A549 (cell line): ENCODE data around the gene ITGA7. TPM values are rescaled to one million over a fixed set of nuclear protein-coding genes. Genes with fewer than 3 reads are reported as not detected.

ENCODE experiments used
- ATAC-seq, 2 experiments: fragments of 200-7000 bp in 1 of 2; fragments of >200 bp in 1 of 2; cut with Nextera tagmentation in 1 of 2; cut with Tn5 transposase in 1 of 2; 3 replicates each; pipeline versions ENCODE4 v1.8.0 to v1.9.1; 2018 to 2020; ENCODE audit warnings: mild to moderate bottlenecking in 1 of 2, moderate library complexity in 1 of 2
- CTCF ChIA-PET: fragments of 300-600 bp; sonication (Branson Sonifier 250); formaldehyde crosslinking; extraction: SDS; loops from one replicate; lab custom pipeline; 2021; ENCODE audit warnings: antibody characterized with exemption, inconsistent platforms; lab: Yijun Ruan, JAX
- POLR2A ChIA-PET: fragments of 350-600 bp; formaldehyde crosslinking; extraction: SDS; loops from one replicate; lab custom pipeline; 2021; ENCODE audit warnings: antibody characterized with exemption, inconsistent platforms; lab: Yijun Ruan, JAX
- DNase-seq, 2 experiments: peaks; one replicate each; pipeline versions ENCODE4 v3.0.0 to v3.0.0-alpha.2; 2011 to 2016; ENCODE audit warnings: low read depth in 1 of 2, low spot score in 1 of 2
- FAIRE-seq: peaks from 2 replicates; lab custom pipeline; 2011; peaks lifted over from hg19 to GRCh38; lab: Jason Lieb, UNC
- H3K27ac ChIP-seq, 2 experiments: fragments of >200 bp; sonication (Bioruptor Twin); formaldehyde crosslinking; 3 replicates each; pipeline ENCODE4 v1.5.1; 2016 to 2017
- H3K4me1 ChIP-seq: fragments of >200 bp; sonication (Bioruptor Twin); formaldehyde crosslinking; 3 replicates; pipeline ENCODE4 v1.6.1; 2016
- H3K4me2 ChIP-seq: fragments of >200 bp; sonication (Bioruptor Twin); formaldehyde crosslinking; 3 replicates; pipeline ENCODE4 v1.6.1; 2016
- H3K4me3 ChIP-seq: fragments of >200 bp; sonication (Bioruptor Twin); formaldehyde crosslinking; 3 replicates; pipeline ENCODE4 v1.5.1; 2016
- H3K9me3 ChIP-seq: fragments of >200 bp; sonication (Bioruptor Twin); formaldehyde crosslinking; 3 replicates; pipeline ENCODE4 v1.6.1; 2016
- CBX2 ChIP-seq: fragments of 200-600 bp; sonication (generic); IDR thresholded peaks from 2 replicates; pipeline ENCODE4 v1.6.1; 2016; ENCODE audit warnings: low read depth, mild to moderate bottlenecking, borderline replicate concordance
- CBX8 ChIP-seq: fragments of 200-600 bp; sonication (generic); IDR thresholded peaks from 2 replicates; pipeline ENCODE4 v1.6.1; 2016
- CHD4 ChIP-seq: fragments of 200-600 bp; sonication (generic); IDR thresholded peaks from 2 replicates; pipeline ENCODE4 v1.6.1; 2016; ENCODE audit warnings: antibody characterized with exemption, mild to moderate bottlenecking, borderline replicate concordance
- EHF ChIP-seq: fragments of 250-450 bp; sonication (Bioruptor Pico); IDR thresholded peaks from 2 replicates; pipeline ENCODE4 v1.5.0; 2020; ENCODE audit warnings: mild to moderate bottlenecking
- EP300 ChIP-seq, 2 experiments: fragments of >200 bp; sonication (Bioruptor Twin); formaldehyde crosslinking; IDR thresholded peaks; 2 replicates in 1 of 2; 3 replicates in 1 of 2; pipeline ENCODE4 v1.6.1; 2016 to 2017
- ESRRA ChIP-seq: fragments of 150-350 bp; IDR thresholded peaks from 2 replicates; pipeline ENCODE4 v1.6.1; 2014; ENCODE audit warnings: mild to moderate bottlenecking, low read length, borderline replicate concordance
- FOSB ChIP-seq: fragments of 250-450 bp; sonication (Bioruptor Pico); IDR thresholded peaks from 2 replicates; pipeline ENCODE4 v1.5.0; 2020; ENCODE audit warnings: mild to moderate bottlenecking, moderate library complexity
- FOSL2 ChIP-seq, 2 experiments: fragments of 450-650 bp in 1 of 2; fragments of >200 bp in 1 of 2; sonication (Bioruptor Twin) in 1 of 2; formaldehyde crosslinking; IDR thresholded peaks; 2 replicates each; pipeline versions ENCODE4 v1.5.0 to v1.6.1; 2016 to 2020; ENCODE audit warnings: mild to moderate bottlenecking in 1 of 2, moderate library complexity in 1 of 2
- FOXS1 ChIP-seq: fragments of 250-450 bp; sonication (Bioruptor Pico); IDR thresholded peaks from 2 replicates; pipeline ENCODE4 v1.5.0; 2020; ENCODE audit warnings: mild to moderate bottlenecking, moderate library complexity
- HOXA7 ChIP-seq: fragments of 250-450 bp; sonication (Bioruptor Pico); IDR thresholded peaks from 2 replicates; pipeline ENCODE4 v1.5.0; 2020; ENCODE audit warnings: mild to moderate bottlenecking, moderate library complexity
- HOXB13 ChIP-seq: fragments of 250-450 bp; sonication (Bioruptor Pico); IDR thresholded peaks from 2 replicates; pipeline ENCODE4 v1.5.0; 2020; ENCODE audit warnings: low read depth, mild to moderate bottlenecking, moderate library complexity
- JUNB ChIP-seq: fragments of >200 bp; sonication (Bioruptor Twin); formaldehyde crosslinking; IDR thresholded peaks from 2 replicates; pipeline ENCODE4 v1.6.1; 2016
- MAZ ChIP-seq: fragments of 150-350 bp; IDR thresholded peaks from 2 replicates; pipeline ENCODE4 v1.6.1; 2014; ENCODE audit warnings: antibody characterized with exemption, low read depth, low read length, borderline replicate concordance
- NFE2L2 ChIP-seq: fragments of 150-350 bp; conservative IDR thresholded peaks from 2 replicates; pipeline ENCODE4 v1.6.1; 2014; ENCODE audit warnings: low read length
- NPAS2 ChIP-seq: fragments of 250-450 bp; sonication (Bioruptor Pico); IDR thresholded peaks from 2 replicates; pipeline ENCODE4 v1.8.0; 2022; ENCODE audit warnings: mild to moderate bottlenecking, moderate library complexity, borderline replicate concordance
- NR3C1 ChIP-seq: fragments of >200 bp; sonication (Bioruptor Twin); formaldehyde crosslinking; IDR thresholded peaks from 3 replicates; pipeline ENCODE4 v1.6.1; 2017
- PHF8 ChIP-seq: fragments of 200-600 bp; sonication (generic); IDR thresholded peaks from 2 replicates; pipeline ENCODE4 v1.6.1; 2016; ENCODE audit warnings: low read depth, mild to moderate bottlenecking, antibody characterized with exemption, moderate library complexity, borderline replicate concordance
- POLR2AphosphoS2 ChIP-seq: conservative IDR thresholded peaks from 2 replicates; pipeline ENCODE4 v1.6.1; 2012; ENCODE audit warnings: low read length, improper control_type of control experiment, inconsistent platforms
- RNF2 ChIP-seq: fragments of 200-600 bp; sonication (generic); IDR thresholded peaks from 2 replicates; pipeline ENCODE4 v1.6.1; 2016; ENCODE audit warnings: low read depth, mild to moderate bottlenecking, antibody characterized with exemption, moderate library complexity, borderline replicate concordance
- SREBF2 ChIP-seq: fragments of 450-650 bp; IDR thresholded peaks from 2 replicates; pipeline ENCODE4 v1.6.1; 2014; ENCODE audit warnings: mild to moderate bottlenecking, moderate library complexity
- TFCP2L1 ChIP-seq: fragments of 250-450 bp; sonication (Bioruptor Pico); IDR thresholded peaks from 2 replicates; pipeline ENCODE4 v1.5.0; 2021; ENCODE audit warnings: mild to moderate bottlenecking
- TP53 ChIP-seq: fragments of 250-450 bp; sonication (Bioruptor Pico); IDR thresholded peaks from 2 replicates; pipeline ENCODE4 v1.5.0; 2021; ENCODE audit warnings: mild to moderate bottlenecking, moderate library complexity
- ZC3H11A ChIP-seq: fragments of 450-650 bp; IDR thresholded peaks from 2 replicates; pipeline ENCODE4 v1.6.1; 2014; ENCODE audit warnings: antibody characterized with exemption, mild to moderate bottlenecking
- ZFP36 ChIP-seq: fragments of 450-650 bp; IDR thresholded peaks from 2 replicates; pipeline ENCODE4 v1.6.1; 2014; ENCODE audit warnings: borderline replicate concordance; ENCODE audit not compliant: partially characterized antibody
- ZNF302 ChIP-seq: fragments of 250-450 bp; sonication (Bioruptor Pico); IDR thresholded peaks from 2 replicates; pipeline ENCODE4 v1.9.0; 2021; ENCODE audit warnings: inconsistent platforms, mild to moderate bottlenecking, moderate library complexity
- ZSCAN20 ChIP-seq: fragments of 250-450 bp; sonication (Bioruptor Pico); IDR thresholded peaks from 2 replicates; pipeline ENCODE4 v1.8.0; 2022; ENCODE audit warnings: mild to moderate bottlenecking, moderate library complexity
- WGBS: methylation state at CpG from one replicate; pipeline ENCODE4 v1.1.6; 2017; ENCODE audit errors: missing lambda C conversion rate; 5-methylcytosine and 5-hydroxymethylcytosine counted together
- polyA plus RNA-seq, 4 experiments: library from polyadenylated mRNA; depleted of rRNA in 3 of 4; stranded (reverse); fragments of >200 nt; fragmentation: RNase III in 1 of 4; extraction: RNeasy Plus Mini Kit Qiagen cat#74134 plus additional on column Dnase treatment in 1 of 4; gene quantifications; 2 replicates in 3 of 4; 3 replicates in 1 of 4; pipeline ENCODE4 v1.2.3, GENCODE V29; 2011 to 2017
- TF ChIP-seq, protein P1 (sequence below): IDR thresholded peaks from 2 replicates; pipeline ENCODE4 v1.6.1; 2012
- TF ChIP-seq, protein P2 (sequence below): fragments of 150-350 bp; IDR thresholded peaks from 2 replicates; pipeline ENCODE4 v1.6.1; 2014; ENCODE audit warnings: low read depth, mild to moderate bottlenecking, low read length

The ITGA7 gene
- polyA plus RNA-seq, 2 of the 4 experiments (the other 2 are of a cell fraction): 1.4 to 1.9 TPM

DNA sequence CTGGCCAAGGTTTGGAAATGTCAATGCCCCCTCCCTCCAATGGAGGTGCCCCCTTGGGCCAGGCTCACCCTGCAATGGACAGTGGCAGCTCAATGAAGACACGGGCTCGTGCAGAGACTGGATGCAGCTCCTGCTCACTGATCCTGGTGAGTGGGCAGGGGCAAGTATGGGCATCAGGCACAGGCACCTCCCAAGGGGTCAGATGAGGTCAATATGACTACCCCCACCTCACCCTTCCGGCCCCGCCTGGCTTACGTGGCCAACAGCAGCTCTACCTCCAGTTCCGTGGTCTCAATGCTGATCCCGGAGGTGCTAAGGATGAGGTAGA, 13.6 kb downstream of the ITGA7 start:
- Histone ChIP-seq H3K4me1 (no peaks in the 10 kb centered on the region), H3K27ac (no peak overlapping the region), H3K9me3 (no peaks in the 10 kb centered on the region), H3K4me2 (no peak overlapping the region), H3K4me3 (no peak overlapping the region)
- no peak for ATAC-seq
- WGBS: 95% methylated on average over 6 of the region's 7 CpGs
- DNase-seq: no peak
- ChIA-PET CTCF (interaction anchor here (3.3 kb wide), 1 partner anchor 13 kb away, joined by 12 read pairs; a partner anchor contains a TSS), POLR2A (no interaction called here)
- no peak for TF ChIP-seq ZC3H11A
- TF ChIP-seq ZSCAN20: no peak
- TF ChIP-seq MAZ: no peak
- TF ChIP-seq FOSL2 (IDR thresholded peaks at IDR 0.05): no peak
- no peak for TF ChIP-seq FOSL2 (CRISPR knock-in tag; IDR thresholded peaks at IDR 0.05)
- no peak for FAIRE-seq

DNA sequence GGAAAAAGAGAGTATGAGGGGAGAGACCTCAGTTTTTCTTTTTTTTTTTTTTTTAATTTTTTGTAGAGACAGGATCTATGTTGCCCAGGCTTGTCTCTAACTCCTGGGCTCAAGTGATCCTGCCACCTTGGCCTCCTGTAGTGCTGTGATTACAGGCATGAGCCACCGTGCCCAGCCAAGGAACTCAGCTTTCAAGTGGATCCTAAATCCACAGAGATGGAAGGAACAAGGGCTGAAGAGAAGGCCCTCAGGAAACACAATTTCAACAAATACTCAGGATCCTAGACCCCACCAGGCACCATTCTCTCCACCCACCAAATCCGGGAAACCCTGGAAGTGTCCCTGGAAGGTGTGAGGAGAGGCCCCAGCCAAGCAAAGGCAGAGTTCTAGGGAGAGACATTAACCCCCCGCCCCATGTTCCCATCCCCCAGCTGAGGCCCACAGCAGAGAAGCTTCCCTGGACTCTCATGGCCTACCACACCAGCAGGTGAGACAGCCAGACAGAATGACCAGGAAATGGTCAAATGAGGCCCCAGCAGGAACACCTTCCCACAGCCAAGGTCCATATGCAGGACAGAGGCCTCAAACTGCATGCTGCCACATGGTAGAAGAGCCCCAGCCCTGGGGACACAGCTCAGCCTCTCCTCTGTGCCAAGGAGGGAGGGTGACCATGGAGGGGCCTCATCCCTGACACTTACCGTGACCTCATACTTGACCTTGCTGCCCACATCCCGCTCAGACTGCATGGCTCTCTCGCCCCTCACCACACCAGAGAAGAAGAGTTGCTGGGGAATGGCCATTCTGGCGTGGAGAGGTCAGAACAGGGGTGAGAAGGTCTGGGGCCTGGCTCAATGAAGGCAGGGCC, 14.1 kb downstream of the ITGA7 start:
- POLR2A ChIA-PET: no interaction called here
- no peak for TF ChIP-seq TP53
- no peak for TF ChIP-seq RNF2
- no peak for TF ChIP-seq CHD4
- TF ChIP-seq EHF (CRISPR knock-in tag): no peak
- TF ChIP-seq ZNF302 (CRISPR knock-in tag): no peak
- TF ChIP-seq CBX8: no peak
- TF ChIP-seq NPAS2 (CRISPR knock-in tag): no peak
- TF ChIP-seq FOXS1 (CRISPR knock-in tag): no peak
- no peak for TF ChIP-seq HOXA7
- TF ChIP-seq, protein P1, sequence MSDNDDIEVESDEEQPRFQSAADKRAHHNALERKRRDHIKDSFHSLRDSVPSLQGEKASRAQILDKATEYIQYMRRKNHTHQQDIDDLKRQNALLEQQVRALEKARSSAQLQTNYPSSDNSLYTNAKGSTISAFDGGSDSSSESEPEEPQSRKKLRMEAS: no peak
- no peak for TF ChIP-seq ZSCAN20
- no peak for TF ChIP-seq SREBF2
- FAIRE-seq (no peak), DNase-seq (no peak), ATAC-seq (no peak)
- Histone ChIP-seq H3K27ac (no peak overlapping the region), H3K4me3 (no peak overlapping the region), H3K4me1 (no peaks in the 10 kb centered on the region), H3K9me3 (no peaks in the 10 kb centered on the region), H3K4me2 (no peak overlapping the region)
- 81% methylated on average over 7 of the region's 7 CpGs for WGBS
- CTCF ChIA-PET: interaction anchor here (0.6 to 3.3 kb wide), 2 partner anchors 12 to 771 kb away, joined by 3 to 12 read pairs; a partner anchor contains a TSS

DNA sequence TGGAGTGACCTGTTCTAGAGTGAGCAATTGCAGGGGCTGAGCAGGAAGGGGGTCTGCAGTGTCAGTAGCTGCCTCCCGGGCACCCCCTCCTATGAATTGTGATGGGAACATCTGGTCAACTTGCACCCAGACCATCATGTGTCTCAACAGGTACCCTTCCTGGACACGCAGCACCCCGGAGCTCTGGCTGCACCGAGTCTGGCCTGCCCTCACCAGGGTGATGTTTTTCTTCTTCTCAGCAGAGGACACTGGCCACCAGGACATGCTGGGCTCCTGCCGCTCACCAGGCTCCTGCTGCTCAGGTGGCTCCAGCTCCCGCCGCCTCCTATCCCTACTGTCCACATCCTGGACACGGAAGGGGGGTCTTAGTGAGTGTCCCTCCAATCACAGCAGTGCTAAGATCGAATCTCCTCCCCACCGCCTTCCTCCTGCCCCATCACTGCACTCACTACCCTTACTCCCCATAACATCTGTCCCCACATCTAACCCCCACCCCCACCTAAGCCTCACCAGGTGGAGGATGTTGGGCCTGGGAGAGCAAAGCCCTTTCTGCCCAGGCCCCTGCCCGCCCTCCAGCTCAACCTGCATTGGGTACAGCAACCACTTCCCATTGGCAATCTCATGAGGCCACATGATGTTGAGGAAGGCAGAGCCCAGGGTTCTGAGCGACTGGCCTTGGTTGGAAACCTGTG, 14.9 kb downstream of the ITGA7 start:
- CTCF ChIA-PET: interaction anchor here (0.6 to 3.3 kb wide), 2 partner anchors 11 to 771 kb away, joined by 3 to 12 read pairs; a partner anchor contains a TSS
- no peak for DNase-seq
- no peak for ATAC-seq
- no peak overlapping the region for H3K4me2 ChIP-seq
- H3K4me1 ChIP-seq: no peaks in the 10 kb centered on the region
- TF ChIP-seq, protein P2, sequence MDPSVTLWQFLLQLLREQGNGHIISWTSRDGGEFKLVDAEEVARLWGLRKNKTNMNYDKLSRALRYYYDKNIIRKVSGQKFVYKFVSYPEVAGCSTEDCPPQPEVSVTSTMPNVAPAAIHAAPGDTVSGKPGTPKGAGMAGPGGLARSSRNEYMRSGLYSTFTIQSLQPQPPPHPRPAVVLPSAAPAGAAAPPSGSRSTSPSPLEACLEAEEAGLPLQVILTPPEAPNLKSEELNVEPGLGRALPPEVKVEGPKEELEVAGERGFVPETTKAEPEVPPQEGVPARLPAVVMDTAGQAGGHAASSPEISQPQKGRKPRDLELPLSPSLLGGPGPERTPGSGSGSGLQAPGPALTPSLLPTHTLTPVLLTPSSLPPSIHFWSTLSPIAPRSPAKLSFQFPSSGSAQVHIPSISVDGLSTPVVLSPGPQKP: no peak
- TF ChIP-seq TFCP2L1 (CRISPR knock-in tag) (no peak), ZC3H11A (no peak), HOXB13 (CRISPR knock-in tag) (no peak), EP300 (IDR thresholded peaks at IDR 0.05) (no peak), NR3C1 (no peak), CBX2 (no peak), FOSB (CRISPR knock-in tag) (no peak), NFE2L2 (no peak), POLR2AphosphoS2 (no peak), ZFP36 (no peak), JUNB (no peak), ESRRA (no peak), PHF8 (no peak), FOSL2 (IDR thresholded peaks at IDR 0.05) (no peak), FOSL2 (CRISPR knock-in tag; IDR thresholded peaks at IDR 0.05) (no peak)
- TF ChIP-seq, protein P1: no peak
- TF ChIP-seq, all 56 proteins: peak for 0
- no peak overlapping the region for H3K4me3 ChIP-seq
- WGBS: 70% methylated on average over 12 of the region's 12 CpGs
- FAIRE-seq: no peak
- H3K9me3 ChIP-seq: no peaks in the 10 kb centered on the region
- POLR2A ChIA-PET: no interaction called here
- no peak overlapping the region for H3K27ac ChIP-seq
